Measurements from ENCODE around the gene HMGN3.
"Not testable (repeated sequence)": the region's sequence is repeated elsewhere in the genome, so short reads cannot be mapped to it uniquely, and the experiment has no call there.

Gene HMGN3

GRCh38 chr6:79255086-79255485, 20.6 kb upstream of the HMGN3 start:
- not testable (repeated sequence) for ATAC-seq

- no peak for TF ChIP-seq GLIS3 (CRISPR knock-in tag; IDR thresholded peaks at IDR 0.05)
- TF ChIP-seq ZFP30 (CRISPR knock-in tag; IDR thresholded peaks at IDR 0.05) = no peak
- no peak for ATAC-seq
Measured at GRCh38 chr6:79250559-79250958, 16.1 kb upstream of the HMGN3 start.

DNA sequence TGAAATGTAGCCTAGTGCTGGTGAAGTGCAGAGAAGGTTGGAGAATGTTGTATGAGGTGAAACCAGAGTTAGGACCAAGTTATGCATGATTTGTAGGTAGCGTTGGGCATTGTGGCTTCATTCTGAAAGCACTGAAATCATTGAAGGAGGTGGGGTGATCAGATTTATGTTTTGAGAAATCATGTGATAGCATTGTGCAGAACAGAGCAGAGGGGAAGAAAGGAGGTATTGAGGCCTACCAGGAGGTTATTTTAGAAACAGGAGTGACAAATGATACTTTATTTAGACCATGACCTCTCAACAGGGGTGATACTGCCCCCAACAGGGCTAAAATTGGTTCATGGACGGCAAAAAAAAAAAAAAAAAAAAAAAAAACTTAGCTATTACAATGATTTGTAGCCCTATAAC, 15.6 kb upstream of the HMGN3 start:
- no peak for ATAC-seq
- TF ChIP-seq, protein P1, sequence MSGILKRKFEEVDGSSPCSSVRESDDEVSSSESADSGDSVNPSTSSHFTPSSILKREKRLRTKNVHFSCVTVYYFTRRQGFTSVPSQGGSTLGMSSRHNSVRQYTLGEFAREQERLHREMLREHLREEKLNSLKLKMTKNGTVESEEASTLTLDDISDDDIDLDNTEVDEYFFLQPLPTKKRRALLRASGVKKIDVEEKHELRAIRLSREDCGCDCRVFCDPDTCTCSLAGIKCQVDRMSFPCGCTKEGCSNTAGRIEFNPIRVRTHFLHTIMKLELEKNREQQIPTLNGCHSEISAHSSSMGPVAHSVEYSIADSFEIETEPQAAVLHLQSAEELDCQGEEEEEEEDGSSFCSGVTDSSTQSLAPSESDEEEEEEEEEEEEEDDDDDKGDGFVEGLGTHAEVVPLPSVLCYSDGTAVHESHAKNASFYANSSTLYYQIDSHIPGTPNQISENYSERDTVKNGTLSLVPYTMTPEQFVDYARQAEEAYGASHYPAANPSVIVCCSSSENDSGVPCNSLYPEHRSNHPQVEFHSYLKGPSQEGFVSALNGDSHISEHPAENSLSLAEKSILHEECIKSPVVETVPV (CRISPR knock-in tag; IDR thresholded peaks at IDR 0.05) = no peak
- TF ChIP-seq OSR1 (CRISPR knock-in tag; IDR thresholded peaks at IDR 0.05) (no peak), POU6F1 (CRISPR knock-in tag; IDR thresholded peaks at IDR 0.05; ENCODE audit: borderline replicate concordance, low read depth) (no peak), ZNF565 (CRISPR knock-in tag; conservative IDR thresholded peaks at IDR 0.05; ENCODE audit: low read depth) (no peak), ISL1 (CRISPR knock-in tag; IDR thresholded peaks at IDR 0.05) (no peak), ZFP3 (CRISPR knock-in tag; IDR thresholded peaks at IDR 0.05) (no peak), TCF4 (CRISPR knock-in tag; IDR thresholded peaks at IDR 0.05; ENCODE audit: borderline replicate concordance) (no peak), BACH2 (CRISPR knock-in tag; IDR thresholded peaks at IDR 0.05; ENCODE audit: borderline replicate concordance) (no peak)
- TF ChIP-seq, protein P2, sequence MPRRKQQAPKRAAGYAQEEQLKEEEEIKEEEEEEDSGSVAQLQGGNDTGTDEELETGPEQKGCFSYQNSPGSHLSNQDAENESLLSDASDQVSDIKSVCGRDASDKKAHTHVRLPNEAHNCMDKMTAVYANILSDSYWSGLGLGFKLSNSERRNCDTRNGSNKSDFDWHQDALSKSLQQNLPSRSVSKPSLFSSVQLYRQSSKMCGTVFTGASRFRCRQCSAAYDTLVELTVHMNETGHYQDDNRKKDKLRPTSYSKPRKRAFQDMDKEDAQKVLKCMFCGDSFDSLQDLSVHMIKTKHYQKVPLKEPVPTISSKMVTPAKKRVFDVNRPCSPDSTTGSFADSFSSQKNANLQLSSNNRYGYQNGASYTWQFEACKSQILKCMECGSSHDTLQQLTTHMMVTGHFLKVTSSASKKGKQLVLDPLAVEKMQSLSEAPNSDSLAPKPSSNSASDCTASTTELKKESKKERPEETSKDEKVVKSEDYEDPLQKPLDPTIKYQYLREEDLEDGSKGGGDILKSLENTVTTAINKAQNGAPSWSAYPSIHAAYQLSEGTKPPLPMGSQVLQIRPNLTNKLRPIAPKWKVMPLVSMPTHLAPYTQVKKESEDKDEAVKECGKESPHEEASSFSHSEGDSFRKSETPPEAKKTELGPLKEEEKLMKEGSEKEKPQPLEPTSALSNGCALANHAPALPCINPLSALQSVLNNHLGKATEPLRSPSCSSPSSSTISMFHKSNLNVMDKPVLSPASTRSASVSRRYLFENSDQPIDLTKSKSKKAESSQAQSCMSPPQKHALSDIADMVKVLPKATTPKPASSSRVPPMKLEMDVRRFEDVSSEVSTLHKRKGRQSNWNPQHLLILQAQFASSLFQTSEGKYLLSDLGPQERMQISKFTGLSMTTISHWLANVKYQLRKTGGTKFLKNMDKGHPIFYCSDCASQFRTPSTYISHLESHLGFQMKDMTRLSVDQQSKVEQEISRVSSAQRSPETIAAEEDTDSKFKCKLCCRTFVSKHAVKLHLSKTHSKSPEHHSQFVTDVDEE (CRISPR knock-in tag; IDR thresholded peaks at IDR 0.05) = no peak

DNA sequence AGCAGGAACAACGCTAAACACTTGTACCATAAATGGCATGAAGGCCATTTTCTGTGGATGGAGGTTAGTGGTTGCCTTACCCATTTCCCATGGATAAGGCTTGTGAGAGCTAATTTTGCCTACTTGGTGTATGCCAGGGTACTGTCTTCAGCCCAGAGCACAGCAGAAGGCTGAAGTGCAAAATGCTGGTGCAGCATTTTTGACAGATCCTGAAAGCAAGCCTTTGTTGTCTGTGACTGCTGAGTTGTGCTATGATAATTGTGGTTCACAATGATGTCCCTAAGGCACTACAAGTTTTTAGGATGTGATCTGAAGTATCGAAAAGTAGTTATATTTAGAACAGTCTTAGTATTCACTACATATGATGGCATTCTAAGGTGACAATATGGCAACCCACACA, 14.7 kb upstream of the HMGN3 start:
- ATAC-seq = no peak
- no peak for TF ChIP-seq GLIS3 (CRISPR knock-in tag; IDR thresholded peaks at IDR 0.05)
- TF ChIP-seq PATZ1 (CRISPR knock-in tag; IDR thresholded peaks at IDR 0.05; ENCODE audit: borderline replicate concordance) = no peak
- no peak for TF ChIP-seq ARNTL (CRISPR knock-in tag; IDR thresholded peaks at IDR 0.05; ENCODE audit: borderline replicate concordance, low read depth)
- TF ChIP-seq ZNF565 (CRISPR knock-in tag; conservative IDR thresholded peaks at IDR 0.05; ENCODE audit: low read depth) = no peak
- TF ChIP-seq POU6F1 (CRISPR knock-in tag; IDR thresholded peaks at IDR 0.05; ENCODE audit: borderline replicate concordance, low read depth) = no peak
- no peak for TF ChIP-seq TCF4 (CRISPR knock-in tag; IDR thresholded peaks at IDR 0.05; ENCODE audit: borderline replicate concordance)
- TF ChIP-seq ZNF8 (CRISPR knock-in tag; IDR thresholded peaks at IDR 0.05) = no peak
- no peak for TF ChIP-seq SNAI2 (CRISPR knock-in tag; IDR thresholded peaks at IDR 0.05)
- TF ChIP-seq ZC3H10 (CRISPR knock-in tag; IDR thresholded peaks at IDR 0.05) = no peak
- no peak for TF ChIP-seq CREB5 (CRISPR knock-in tag; IDR thresholded peaks at IDR 0.05; ENCODE audit: low read depth)
- TF ChIP-seq RARB (CRISPR knock-in tag; IDR thresholded peaks at IDR 0.05) = no peak

All from SK-N-SH treated with all-trans-retinoic acid at 6 μM for 48 hours (cell line).